ENCODE measurements around the gene CDK8. TPM values are rescaled to one million over a fixed set of nuclear protein-coding genes. Genes with fewer than 3 reads are reported as not detected.

Gene CDK8
- total and polyA plus RNA-seq, 2 experiments from 2014 or later, result 13.6 to 24.0 TPM

DNA sequence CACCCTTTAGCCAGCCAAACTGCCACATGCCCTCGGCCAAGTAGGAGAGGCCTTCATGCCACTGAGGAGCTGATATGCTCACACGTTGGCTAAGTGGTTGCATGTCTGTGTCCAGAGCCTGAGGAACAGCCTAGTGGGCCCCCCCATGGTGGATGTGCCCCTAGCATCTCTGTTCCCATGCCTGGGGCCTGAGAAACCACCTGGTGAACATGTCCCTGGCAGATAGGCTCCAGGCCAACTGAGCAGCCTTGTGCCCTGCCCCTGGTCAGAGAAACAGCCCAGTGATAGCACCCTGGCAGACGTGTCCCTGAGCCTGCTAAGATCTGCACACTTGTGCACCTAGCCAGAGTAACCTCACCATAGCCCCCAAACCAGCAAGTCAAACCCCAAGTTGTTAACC is 181.7 kb downstream of the CDK8 start:
- TF ChIP-seq, protein P1, sequence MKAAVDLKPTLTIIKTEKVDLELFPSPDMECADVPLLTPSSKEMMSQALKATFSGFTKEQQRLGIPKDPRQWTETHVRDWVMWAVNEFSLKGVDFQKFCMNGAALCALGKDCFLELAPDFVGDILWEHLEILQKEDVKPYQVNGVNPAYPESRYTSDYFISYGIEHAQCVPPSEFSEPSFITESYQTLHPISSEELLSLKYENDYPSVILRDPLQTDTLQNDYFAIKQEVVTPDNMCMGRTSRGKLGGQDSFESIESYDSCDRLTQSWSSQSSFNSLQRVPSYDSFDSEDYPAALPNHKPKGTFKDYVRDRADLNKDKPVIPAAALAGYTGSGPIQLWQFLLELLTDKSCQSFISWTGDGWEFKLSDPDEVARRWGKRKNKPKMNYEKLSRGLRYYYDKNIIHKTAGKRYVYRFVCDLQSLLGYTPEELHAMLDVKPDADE (IDR thresholded peaks at IDR 0.05), result no peak
- TF ChIP-seq, protein P2, sequence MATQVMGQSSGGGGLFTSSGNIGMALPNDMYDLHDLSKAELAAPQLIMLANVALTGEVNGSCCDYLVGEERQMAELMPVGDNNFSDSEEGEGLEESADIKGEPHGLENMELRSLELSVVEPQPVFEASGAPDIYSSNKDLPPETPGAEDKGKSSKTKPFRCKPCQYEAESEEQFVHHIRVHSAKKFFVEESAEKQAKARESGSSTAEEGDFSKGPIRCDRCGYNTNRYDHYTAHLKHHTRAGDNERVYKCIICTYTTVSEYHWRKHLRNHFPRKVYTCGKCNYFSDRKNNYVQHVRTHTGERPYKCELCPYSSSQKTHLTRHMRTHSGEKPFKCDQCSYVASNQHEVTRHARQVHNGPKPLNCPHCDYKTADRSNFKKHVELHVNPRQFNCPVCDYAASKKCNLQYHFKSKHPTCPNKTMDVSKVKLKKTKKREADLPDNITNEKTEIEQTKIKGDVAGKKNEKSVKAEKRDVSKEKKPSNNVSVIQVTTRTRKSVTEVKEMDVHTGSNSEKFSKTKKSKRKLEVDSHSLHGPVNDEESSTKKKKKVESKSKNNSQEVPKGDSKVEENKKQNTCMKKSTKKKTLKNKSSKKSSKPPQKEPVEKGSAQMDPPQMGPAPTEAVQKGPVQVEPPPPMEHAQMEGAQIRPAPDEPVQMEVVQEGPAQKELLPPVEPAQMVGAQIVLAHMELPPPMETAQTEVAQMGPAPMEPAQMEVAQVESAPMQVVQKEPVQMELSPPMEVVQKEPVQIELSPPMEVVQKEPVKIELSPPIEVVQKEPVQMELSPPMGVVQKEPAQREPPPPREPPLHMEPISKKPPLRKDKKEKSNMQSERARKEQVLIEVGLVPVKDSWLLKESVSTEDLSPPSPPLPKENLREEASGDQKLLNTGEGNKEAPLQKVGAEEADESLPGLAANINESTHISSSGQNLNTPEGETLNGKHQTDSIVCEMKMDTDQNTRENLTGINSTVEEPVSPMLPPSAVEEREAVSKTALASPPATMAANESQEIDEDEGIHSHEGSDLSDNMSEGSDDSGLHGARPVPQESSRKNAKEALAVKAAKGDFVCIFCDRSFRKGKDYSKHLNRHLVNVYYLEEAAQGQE (IDR thresholded peaks at IDR 0.05; ENCODE audit: unreplicated experiment), result no peak
- TF ChIP-seq JUNB (IDR thresholded peaks at IDR 0.05; ENCODE audit: unreplicated experiment) (no peak), ZNF114 (CRISPR knock-in tag; IDR thresholded peaks at IDR 0.05) (no peak), EZH2phosphoT487 (IDR thresholded peaks at IDR 0.05; ENCODE audit: unreplicated experiment) (no peak), EZH2 (IDR thresholded peaks at IDR 0.05; ENCODE audit: low read depth, unreplicated experiment) (no peak), NANOG (IDR thresholded peaks at IDR 0.05; ENCODE audit: borderline replicate concordance) (no peak), ZNF331 (CRISPR knock-in tag; IDR thresholded peaks at IDR 0.05; ENCODE audit: low read depth) (no peak), CREB1 (CRISPR knock-in tag; IDR thresholded peaks at IDR 0.05; ENCODE audit: low read depth) (no peak)
- TF ChIP-seq, protein P3, sequence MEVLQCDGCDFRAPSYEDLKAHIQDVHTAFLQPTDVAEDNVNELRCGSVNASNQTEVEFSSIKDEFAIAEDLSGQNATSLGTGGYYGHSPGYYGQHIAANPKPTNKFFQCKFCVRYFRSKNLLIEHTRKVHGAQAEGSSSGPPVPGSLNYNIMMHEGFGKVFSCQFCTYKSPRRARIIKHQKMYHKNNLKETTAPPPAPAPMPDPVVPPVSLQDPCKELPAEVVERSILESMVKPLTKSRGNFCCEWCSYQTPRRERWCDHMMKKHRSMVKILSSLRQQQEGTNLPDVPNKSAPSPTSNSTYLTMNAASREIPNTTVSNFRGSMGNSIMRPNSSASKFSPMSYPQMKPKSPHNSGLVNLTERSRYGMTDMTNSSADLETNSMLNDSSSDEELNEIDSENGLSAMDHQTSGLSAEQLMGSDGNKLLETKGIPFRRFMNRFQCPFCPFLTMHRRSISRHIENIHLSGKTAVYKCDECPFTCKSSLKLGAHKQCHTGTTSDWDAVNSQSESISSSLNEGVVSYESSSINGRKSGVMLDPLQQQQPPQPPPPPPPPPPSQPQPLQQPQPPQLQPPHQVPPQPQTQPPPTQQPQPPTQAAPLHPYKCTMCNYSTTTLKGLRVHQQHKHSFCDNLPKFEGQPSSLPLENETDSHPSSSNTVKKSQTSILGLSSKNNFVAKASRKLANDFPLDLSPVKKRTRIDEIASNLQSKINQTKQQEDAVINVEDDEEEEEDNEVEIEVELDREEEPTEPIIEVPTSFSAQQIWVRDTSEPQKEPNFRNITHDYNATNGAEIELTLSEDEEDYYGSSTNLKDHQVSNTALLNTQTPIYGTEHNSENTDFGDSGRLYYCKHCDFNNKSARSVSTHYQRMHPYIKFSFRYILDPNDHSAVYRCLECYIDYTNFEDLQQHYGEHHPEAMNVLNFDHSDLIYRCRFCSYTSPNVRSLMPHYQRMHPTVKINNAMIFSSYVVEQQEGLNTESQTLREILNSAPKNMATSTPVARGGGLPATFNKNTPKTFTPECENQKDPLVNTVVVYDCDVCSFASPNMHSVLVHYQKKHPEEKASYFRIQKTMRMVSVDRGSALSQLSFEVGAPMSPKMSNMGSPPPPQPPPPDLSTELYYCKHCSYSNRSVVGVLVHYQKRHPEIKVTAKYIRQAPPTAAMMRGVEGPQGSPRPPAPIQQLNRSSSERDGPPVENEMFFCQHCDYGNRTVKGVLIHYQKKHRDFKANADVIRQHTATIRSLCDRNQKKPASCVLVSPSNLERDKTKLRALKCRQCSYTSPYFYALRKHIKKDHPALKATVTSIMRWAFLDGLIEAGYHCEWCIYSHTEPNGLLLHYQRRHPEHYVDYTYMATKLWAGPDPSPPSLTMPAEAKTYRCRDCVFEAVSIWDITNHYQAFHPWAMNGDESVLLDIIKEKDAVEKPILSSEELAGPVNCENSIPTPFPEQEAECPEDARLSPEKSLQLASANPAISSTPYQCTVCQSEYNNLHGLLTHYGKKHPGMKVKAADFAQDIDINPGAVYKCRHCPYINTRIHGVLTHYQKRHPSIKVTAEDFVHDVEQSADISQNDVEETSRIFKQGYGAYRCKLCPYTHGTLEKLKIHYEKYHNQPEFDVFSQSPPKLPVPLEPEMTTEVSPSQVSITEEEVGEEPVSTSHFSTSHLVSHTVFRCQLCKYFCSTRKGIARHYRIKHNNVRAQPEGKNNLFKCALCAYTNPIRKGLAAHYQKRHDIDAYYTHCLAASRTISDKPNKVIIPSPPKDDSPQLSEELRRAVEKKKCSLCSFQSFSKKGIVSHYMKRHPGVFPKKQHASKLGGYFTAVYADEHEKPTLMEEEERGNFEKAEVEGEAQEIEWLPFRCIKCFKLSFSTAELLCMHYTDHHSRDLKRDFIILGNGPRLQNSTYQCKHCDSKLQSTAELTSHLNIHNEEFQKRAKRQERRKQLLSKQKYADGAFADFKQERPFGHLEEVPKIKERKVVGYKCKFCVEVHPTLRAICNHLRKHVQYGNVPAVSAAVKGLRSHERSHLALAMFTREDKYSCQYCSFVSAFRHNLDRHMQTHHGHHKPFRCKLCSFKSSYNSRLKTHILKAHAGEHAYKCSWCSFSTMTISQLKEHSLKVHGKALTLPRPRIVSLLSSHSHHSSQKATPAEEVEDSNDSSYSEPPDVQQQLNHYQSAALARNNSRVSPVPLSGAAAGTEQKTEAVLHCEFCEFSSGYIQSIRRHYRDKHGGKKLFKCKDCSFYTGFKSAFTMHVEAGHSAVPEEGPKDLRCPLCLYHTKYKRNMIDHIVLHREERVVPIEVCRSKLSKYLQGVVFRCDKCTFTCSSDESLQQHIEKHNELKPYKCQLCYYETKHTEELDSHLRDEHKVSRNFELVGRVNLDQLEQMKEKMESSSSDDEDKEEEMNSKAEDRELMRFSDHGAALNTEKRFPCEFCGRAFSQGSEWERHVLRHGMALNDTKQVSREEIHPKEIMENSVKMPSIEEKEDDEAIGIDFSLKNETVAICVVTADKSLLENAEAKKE (CRISPR knock-in tag; IDR thresholded peaks at IDR 0.05), result no peak
- H3K36me3 ChIP-seq (ENCODE audit: insufficient read depth), result peaks cover 6% of the 10 kb centered on the region
- H3F3A ChIP-seq (replicated peaks; ENCODE audit: low read depth), result no peaks in the 10 kb centered on the region
- H3K27me3 ChIP-seq (ENCODE audit: insufficient read depth), result no peaks in the 10 kb centered on the region
- no peaks in the 10 kb centered on the region for H3K79me2 ChIP-seq (replicated peaks; ENCODE audit: insufficient read depth)
- H3K4me3 ChIP-seq, result no peak overlapping the region
- H3K36me3 Mint-ChIP-seq (ENCODE audit: low read depth), result peaks cover 23% of the 10 kb centered on the region; the same call in 2 of the 3 replicates
- H3K27me3 Mint-ChIP-seq (ENCODE audit: insufficient read depth, low read depth, poor library complexity), result no peaks in the 10 kb centered on the region
- no peaks in the 10 kb centered on the region for H4K20me1 ChIP-seq (replicated peaks; ENCODE audit: insufficient read depth)
- H3K9me3 Mint-ChIP-seq, result peaks cover 36% of the 10 kb centered on the region
- no peak for ATAC-seq
- H2AFZ ChIP-seq, result no peak overlapping the region
- no peaks in the 10 kb centered on the region for H3K4me1 ChIP-seq (ENCODE audit: insufficient read depth)
- H3K27ac Mint-ChIP-seq, result no peak overlapping the region
- H3K4me1 Mint-ChIP-seq, result no peaks in the 10 kb centered on the region
- DNase-seq (ENCODE audit: low spot score), result no peak
- H3K4me3 Mint-ChIP-seq, result no peak overlapping the region
- no peaks in the 10 kb centered on the region; the same call in 1 of the 2 replicates for H3K9me2 ChIP-seq (ENCODE audit: insufficient read depth)
- H3K27ac ChIP-seq (ENCODE audit: low read depth), result no peak overlapping the region
- no peak overlapping the region for H3K4me2 ChIP-seq

All from GM23338 (cell line).